ENCODE measurements around the gene DAZAP1.

DAZAP1 gene

DNA sequence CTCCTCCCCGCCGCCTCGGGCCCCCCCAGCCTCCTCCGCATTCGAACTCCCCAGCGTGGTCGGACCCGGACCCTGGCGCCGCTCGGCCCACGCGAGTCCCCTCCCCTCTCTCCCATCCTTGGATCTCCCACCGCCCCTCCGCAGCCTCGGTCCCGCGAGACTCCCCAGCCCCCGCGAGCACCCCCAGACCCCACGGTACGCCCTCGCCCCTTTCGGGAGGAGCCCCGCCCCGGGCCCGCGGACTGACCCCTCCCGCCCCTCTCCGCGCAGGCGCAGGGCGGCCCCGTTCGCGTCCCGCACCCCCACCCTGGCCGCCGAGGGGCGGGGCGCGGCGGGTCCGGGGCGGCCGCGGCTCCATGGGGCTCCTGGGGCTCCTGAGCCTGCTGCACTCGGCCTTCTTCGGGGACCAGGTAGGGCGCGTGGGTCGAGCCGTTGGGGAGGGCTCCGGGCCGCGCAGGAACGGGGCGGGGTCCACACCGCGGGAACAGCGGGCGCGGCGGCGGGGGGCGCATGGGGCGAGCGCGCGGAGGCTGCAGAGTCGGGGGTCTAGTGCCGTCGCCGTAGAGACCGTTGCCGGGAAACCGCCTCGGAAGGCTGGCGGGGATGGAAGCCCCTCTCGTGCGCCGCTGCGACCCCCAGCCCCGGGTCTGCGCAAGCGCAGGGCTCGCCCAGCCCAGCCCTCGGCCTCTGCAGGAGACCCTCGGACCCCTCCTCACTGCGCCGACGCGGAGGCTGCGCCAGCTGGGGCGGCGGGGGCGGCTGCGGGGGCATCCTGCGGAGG lies 38.7 kb downstream of the DAZAP1 start:
- no peak for DNase-seq

GRCh38 chr19:1446713-1447481 lies 39.5 kb downstream of the DAZAP1 start:
- no peak for DNase-seq

DNA sequence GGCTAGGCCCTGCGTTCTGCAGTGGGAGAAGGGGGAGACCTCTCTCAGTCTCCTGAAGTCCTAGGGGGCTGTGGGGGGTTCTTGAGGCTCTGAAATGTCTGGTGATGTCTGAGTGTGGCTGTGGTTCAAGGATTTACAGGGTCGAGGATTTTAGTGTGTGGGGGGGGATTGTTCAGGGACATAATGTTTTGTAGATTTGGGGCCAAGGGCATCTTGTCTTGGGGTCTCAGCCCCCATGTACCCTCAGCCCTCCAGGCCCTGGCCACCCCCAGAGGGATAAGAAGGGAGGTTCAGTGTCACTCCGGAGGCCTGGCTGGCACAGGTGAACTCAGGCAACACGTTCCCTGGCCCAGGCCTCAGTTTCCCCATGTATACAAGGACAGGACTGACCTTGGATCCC lies 40.1 kb downstream of the DAZAP1 start:
- no peak for DNase-seq

DNA sequence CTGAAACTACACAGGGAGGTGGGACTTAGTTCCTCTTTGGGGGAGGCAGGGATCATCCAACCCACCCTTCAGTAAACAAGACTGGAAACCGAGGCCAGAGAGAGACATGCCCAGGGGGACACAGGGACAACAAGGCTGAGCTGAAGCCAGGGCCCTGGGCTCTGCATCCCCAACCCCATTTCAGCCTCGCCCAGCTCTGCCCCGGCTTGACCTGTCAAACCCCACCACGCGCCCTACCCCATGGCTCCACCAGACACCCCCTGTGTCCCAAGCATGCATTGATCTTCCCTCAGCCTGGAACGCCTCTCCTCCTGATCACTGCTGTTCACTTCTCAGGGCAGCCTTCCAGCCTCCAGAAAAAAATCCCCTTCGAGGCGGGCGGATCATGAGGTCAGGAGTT lies 40.6 kb downstream of the DAZAP1 start:
- no peak for DNase-seq

DNA sequence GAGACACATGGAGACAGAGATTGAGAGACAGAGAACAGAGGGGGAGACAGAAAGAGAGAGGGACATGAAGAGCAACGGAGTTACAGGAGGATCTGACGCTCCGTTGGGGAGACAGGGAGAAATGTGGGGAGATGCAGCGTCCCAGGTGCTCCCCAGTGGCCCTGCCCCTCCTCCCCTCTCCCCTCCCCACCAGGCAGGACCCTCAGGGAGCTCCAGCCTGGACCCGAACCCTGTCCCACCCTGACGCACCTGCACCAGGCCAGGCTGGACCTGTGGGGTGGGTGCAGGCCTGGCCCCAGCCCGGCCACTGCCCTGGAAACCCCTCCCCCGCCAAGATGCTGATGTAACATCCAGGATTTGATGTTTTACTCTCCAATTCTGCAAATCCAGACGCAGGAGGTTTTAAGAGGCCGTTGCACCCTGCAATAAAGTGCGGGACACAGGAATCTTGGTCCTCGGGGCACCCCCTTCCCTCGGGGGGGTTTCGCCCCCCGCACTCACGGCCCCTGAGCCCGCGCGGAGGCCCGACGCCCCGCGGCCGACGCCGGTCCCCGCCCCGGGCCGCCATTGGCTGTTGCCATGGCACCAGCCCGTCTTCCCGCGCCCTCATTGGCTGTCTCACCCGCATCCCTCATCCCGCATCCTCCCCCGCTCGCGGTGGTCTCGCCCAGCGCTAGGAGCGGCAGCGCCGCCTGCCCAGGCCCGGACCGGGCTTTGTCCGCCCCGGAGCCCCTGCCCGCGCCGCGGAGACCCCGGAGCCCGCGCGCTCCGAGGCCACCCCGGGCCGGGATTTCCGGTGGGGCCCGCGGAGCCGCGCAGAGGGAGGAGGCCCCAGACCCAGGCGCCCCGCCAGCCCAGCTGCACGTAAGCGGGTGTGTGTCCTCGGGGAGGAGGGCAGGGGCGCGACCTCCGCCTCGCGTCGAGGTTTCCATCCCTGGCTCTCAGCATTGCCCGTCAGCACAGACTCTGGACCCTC lies 42.4 kb downstream of the DAZAP1 start, which contains the start of gene APC2:
Gene APC2 (plus strand): TSS at position 655 of the 976 bp plus-strand sequence. CDS start 2,881 bp downstream, outside the sequence.
- DNase-seq, result no peak

GRCh38 chr19:1450735-1451731 lies 43.6 kb downstream of the DAZAP1 start:
- no peak for DNase-seq

DNA sequence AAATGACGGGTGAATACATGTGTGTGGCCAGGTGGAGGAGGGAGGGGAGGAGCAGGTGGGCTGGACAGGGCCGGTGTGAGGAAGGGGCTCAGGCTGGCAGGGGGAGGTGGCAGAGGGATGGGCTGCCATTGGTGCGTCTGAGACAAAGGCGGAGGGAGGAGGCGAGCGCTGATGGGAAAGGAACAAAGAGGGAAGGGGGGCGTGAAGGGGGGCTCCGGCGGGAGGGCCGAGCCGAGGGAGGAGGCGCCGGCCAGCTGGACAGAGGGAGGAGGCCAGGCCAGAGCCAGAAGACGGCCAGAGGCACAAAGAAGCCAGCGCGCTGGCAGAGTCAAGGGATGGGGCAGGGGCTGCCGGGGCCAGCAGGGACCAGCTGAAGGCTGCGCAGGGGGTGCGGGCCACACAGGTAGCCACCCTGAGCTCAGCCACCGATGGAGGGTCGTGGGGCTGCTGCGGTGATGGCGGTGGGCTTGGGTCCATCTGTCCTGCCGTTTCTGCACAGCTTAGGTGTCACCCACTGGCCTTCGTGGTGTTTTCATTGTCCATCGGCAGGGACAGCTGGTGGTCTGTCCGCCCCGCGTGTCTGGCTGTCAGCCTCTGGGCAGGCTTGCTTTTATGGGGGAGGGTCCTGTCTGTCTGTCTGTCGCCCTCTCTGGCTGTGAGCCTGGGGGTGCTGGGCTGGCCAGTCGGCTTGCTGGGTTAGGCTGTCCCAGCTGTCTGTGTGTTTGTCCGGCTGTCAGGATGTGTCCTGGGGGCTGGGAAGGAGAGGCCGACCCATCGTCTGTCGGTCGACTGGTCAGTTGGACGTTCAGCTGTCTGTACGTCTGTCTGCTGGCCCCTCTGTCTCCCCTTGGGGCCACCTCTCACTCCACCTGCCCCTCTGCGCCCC lies 44.8 kb downstream of the DAZAP1 start:
- no peak for DNase-seq

DNA sequence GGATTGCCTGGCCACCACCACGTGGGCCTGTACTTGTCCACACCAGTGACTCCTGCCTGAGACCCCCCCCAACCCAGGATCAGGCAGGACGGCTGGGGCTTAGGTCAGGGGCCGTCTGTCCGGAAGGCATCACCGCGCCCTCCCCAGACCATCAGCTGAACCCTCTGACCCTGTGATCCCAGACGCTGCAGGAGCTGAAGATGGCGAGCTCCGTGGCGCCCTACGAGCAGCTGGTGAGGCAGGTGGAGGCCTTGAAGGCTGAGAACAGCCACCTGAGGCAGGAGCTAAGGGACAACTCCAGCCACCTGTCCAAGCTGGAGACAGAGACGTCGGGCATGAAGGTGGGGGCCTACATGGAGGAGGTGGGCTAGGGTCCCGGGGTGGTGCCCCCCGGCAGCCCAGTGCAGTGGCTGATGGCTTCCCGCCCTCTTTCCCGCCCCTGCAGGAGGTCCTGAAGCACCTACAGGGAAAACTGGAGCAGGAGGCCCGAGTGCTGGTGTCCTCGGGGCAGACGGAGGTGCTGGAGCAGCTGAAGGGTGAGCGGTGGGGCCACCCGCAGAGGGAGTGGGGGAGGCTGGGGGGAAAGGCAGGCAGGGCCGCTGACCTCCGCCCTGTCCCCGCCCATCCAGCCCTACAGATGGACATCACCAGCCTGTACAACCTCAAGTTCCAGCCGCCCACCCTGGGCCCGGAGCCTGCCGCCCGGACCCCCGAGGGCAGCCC lies 45.6 kb downstream of the DAZAP1 start:
- DNase-seq, result no peak

DNA sequence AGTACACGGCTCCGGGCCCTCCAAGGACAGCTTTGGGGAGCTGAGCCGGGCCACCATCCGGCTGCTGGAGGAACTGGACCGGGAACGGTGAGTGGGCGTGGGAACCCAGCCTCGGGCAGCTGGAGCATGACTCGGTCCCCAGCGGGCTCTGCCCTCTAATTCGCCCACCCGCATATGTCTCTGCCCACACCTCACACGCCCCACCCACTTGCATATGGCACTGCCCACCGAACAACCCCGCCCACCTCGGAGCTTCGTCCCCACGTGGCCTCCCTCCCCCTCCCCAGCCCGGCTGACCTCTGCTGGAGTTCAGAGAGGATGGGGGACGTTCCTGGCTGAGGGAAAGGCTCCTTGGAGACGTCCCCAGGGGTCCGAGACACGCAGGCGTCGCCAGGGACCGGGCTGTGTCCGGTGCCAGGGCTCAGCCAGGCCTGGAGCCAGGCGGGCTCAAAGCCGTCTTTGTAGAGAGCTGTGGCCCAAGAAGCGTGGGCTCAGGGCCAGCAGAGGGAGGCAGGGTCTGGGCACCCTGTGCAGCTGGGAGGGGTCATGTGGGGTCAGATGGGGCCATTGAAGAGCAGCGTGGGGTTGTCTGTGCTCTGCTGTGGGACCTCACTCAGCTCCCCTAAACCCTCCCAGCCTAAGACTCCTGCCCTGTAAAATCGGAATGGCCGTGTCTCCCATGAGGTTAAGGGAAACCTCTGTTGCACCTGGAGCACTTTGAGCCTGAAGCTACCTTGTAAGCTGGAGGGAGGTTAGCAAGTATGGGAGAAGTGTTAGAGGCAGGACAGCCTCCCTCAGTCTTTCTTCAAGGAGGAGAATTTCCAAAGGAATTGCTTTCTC lies 46.4 kb downstream of the DAZAP1 start:
- DNase-seq, result no peak

- DNase-seq, result no peak
Measured at GRCh38 chr19:1455002-1455335, 47.6 kb downstream of the DAZAP1 start.

GRCh38 chr19:1455336-1456120 lies 48.1 kb downstream of the DAZAP1 start:
- peak; percentile 20 for DNase-seq

DNA sequence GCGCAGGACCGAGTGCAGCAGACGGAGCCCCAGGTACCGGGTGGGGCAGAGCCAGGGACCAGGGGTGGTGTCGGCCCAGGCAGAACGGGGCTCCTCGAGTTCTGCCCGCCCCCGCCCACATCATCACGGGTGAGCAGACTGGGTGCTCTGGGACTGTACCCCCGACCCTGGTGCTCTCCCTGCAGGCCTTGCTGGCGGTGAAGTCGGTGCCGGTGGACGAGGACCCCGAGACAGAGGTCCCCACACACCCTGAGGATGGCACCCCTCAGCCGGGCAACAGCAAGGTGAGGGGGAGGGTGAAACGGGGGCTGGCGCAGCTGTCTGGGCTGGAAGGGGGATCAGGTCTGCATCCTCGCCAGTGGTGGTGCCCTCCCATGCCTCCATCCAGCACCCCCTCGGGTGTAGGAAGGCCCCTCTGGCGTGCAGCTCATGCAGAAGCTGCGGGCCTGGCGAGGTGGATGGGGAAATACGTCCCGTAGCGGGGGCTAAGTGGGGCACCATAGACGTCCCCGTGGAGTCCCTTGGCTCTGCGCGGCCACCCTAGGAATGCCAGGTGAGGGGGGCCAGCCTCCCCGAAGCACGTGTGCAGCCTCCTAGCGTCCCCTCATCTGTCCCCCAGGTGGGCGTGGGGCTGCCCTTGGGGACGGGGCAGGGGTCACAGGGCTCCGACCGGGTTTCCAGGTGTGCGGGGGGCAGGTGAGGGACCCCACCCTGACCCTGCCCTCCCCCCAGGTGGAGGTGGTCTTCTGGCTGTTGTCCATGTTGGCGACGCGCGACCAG lies 48.9 kb downstream of the DAZAP1 start:
- DNase-seq, result no peak

GRCh38 chr19:1457031-1457739 lies 49.8 kb downstream of the DAZAP1 start:
- no peak for DNase-seq

GRCh38 chr19:1457892-1458291 lies 50.5 kb downstream of the DAZAP1 start:
- no peak for DNase-seq

GRCh38 chr19:1459479-1459878 lies 52.1 kb downstream of the DAZAP1 start:
- no peak for DNase-seq
